ENCODE results near the gene MYH4.

The MYH4 gene

DNA sequence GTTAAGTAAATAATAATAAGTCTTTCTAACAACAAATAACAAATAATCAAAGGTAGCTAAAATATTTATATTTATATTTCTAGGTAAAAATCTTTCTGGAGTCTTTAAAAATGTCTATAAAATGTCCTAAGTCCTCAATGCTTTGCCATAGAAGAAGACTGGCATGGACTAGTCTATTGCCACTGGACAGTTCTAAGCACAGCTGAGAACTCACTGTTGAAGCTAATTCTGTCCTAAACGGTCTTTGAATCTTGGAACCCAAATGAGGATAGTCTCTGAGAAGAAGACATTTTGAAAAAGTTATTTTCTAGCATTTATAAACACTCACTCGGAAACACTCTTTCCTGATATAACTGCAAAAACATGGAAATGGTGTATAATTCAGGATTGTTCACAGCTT, 48.1 kb downstream of the MYH4 start:
- no peak for DNase-seq

DNA sequence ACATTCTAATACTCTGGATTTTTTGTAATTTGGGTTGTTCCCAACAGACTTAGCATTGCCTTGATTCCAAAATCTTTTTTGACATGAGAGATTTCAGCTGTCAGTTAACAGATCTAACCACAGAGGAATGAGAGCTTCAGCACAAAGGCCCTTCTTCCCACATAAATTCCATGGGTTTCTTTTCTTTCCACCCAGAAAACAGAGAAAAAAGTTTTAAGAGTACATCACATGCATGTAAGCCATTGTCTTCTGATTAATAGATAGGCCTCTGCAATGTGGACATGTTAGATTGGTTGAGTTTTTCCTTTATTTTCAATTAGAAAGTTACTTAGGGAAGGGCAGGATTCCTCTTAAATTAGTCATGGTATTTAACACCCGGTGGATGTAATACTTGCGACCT, 48.5 kb downstream of the MYH4 start:
- no peak for DNase-seq

DNA sequence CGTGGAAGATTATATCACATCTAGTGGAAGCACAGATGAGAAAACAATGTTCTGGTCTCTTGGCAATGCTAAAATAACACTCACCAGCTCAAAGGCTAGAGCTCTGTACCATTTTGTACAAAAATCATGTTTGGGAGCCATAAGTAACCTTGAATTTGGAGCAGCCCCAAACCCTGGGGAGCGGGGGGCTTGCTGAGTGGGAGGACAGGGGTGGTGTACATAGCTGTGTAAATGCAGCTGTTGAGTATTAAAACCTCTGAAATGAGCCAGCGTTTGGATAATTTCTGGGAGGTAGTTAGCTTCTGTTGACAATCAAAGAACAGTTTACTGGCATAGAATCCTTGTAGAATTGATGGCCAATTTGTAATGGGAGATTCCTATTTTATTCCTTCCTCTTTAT, 51.9 kb downstream of the MYH4 start:
- no peak for DNase-seq

DNA sequence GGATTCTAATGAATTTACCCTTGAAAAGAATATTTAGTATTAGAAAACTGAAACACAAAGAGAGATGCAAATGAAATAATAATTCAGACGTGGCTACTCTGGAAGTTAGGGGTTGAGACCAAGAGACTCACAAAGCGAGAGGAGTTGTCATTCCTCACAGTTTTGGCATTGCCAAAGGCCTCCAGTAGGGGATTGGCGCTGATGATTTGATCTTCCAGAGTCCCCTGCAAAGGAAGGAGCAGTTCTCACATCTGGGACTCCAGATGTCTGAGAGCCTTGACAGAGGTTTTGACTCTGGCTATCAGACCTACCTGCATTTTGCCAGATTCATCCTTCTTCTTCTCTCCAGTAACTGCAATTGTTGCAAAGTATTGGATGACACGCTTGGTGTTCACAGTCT, 54.2 kb downstream of the MYH4 start:
- no peak for DNase-seq

DNA sequence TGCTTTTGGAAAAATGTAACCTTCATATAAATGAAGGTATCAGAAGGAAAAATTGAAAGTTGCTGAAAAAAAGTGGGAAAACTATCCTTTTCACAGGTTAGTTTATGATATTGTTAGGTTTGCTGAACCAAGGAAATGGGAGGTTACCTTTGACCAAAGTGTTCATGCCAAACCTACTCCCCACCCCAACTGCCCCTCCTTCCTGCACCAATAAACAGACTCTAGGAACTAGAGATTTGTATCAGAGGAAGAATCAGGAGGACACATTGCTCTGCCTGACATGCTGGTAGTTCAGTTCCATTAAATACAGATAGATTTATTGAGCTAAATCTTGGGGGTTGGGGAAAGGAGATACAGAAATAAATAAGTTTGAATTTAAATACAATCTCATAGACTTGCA, 65.8 kb downstream of the MYH4 start:
- DNase-seq = no peak

DNA sequence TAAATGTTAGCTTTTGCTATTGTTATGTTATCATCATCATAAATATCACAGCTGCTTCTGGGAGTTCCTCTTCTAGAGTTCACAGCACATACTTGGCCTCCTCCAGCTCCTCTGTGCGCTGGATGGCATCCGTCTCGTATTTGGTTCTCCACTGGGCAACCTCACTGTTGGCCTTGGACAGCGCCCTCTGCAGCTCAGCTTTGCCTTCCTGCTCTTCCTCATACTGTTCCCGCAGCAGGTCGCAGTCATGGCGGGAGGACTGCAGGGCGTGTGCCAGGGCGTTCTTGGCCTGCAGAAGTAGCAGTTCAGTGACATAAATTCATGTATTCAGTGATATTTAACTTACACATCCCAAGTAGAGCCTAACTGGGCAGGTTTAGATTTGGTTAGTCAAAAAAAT, 71.0 kb downstream of the MYH4 start:
- DNase-seq = no peak

DNA sequence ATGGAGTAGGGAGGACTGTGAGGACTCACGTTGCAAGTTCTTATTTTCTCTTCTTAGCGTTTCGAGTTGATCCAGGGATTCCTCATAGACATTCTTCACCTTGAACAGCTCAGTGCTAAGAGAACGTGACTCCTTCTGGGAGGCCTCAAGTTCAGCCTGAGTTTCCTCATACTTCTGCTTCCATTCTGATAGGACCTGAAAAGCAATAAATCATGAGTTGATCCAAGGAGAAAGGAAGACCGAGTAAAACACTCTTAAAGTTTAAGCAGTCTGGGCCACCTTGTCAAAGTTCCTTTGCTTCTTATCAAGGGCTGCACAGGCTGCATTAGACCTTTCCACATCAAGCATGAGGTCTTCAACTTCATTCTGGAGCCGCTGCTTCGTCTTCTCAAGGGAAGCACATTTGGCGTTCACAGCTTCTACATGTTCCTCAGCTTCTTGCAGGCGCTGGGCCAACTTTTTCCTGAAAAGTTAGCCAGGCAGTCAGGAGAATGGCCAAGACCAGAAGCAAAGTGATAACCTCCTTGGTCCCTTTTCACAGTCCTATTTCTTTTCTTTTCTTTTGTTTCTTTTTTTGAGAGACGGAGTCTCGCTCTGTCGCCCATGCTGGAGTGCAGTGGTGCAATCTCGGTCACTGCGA, 72.7 kb downstream of the MYH4 start:
- DNase-seq = no peak

DNA sequence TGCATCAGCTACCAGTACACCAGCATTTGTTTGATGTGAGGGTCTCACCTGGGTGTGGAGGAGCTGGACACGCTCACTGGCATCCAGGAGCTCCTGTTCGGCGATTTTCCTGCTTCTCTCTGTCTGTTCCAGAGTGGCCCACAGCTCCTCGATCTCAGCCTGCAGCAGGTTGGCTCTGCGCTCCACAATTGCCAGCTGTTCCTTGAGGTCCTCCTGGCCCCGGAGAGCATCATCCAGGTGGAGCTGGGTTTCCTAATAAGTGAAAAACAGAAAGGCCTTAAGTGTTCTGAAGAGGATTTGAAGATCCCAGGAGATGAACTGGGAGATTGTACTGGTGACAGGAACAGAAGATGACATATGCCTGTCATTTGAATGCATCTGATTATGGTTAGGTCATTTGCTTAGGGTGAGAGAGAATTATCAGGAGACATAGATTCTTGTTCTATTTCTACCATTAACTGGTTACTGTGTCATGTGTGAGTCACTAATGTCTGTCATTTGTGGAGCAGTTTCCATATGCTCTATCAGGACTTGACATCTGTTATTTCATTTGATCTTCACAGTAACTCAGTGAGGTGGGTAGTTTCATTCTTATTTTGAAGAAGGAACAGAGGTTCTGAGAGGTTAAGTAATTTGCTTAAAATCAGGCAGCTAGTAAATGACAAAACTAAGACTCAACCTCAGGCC, 75.0 kb downstream of the MYH4 start:
- DNase-seq = no peak

All from NCI-H2029 treated with DMSO at 0.1 percent for 48 hours (cell line).